ENCODE results near the gene CDH13.

GRCh38 chr16:82753821-82754220 lies 127.1 kb downstream of the CDH13 start:
- TF ChIP-seq CTCF (conservative IDR thresholded peaks at IDR 0.05; ENCODE audit: low read depth, low read length), result no peak
- TF ChIP-seq EZH2 (IDR thresholded peaks at IDR 0.05; ENCODE audit: borderline replicate concordance, low read depth, low read length, poor library complexity, severe bottlenecking), result no peak

All from A673 (cell line).